Spleen (tissue), 11 donors: ENCODE data around the gene DENND1B. TPM values are rescaled to one million over a fixed set of nuclear protein-coding genes. Genes with fewer than 3 reads are reported as not detected.

Experiments
- DNase-seq: peaks from one replicate; pipeline ENCODE4 v3.0.0-alpha.2; 2020
- H3K27ac ChIP-seq, 8 donors: fragments of 200-600 bp; sonication (generic) in 7 of 8; 1 replicate in 4 of 8; 2 replicates in 4 of 8; pipeline versions ENCODE4 v1.5.0 to v1.8.0; 2016 to 2021; ENCODE audit warnings: inconsistent platforms in 4 of 8, mild to moderate bottlenecking in 4 of 8, moderate library complexity in 1 of 8
- H3K27me3 ChIP-seq, 7 donors: fragments of 200-600 bp; sonication (generic) in 6 of 7; replicated peaks in 1 of 7; 1 replicate in 4 of 7; 2 replicates in 3 of 7; pipeline versions ENCODE4 v1.5.0 to v1.8.0; 2016 to 2021; ENCODE audit warnings: inconsistent platforms in 3 of 7, mild to moderate bottlenecking in 1 of 7
- H3K36me3 ChIP-seq, 6 donors: fragments of 200-600 bp; sonication (generic) in 5 of 6; 1 replicate in 4 of 6; 2 replicates in 2 of 6; pipeline versions ENCODE4 v1.5.0 to v1.8.0; 2016 to 2021; ENCODE audit warnings: inconsistent platforms in 2 of 6
- H3K4me1 ChIP-seq, 6 donors: fragments of 200-600 bp; sonication (generic) in 5 of 6; 1 replicate in 3 of 6; 2 replicates in 3 of 6; pipeline versions ENCODE4 v1.5.0 to v1.8.0; 2016 to 2021; ENCODE audit warnings: inconsistent platforms in 3 of 6
- H3K4me3 ChIP-seq, 8 donors: fragments of 200-600 bp; sonication (generic) in 7 of 8; 1 replicate in 4 of 8; 2 replicates in 4 of 8; pipeline versions ENCODE4 v1.5.0 to v1.8.0; 2016 to 2021; ENCODE audit warnings: inconsistent platforms in 4 of 8, mild to moderate bottlenecking in 4 of 8, moderate library complexity in 2 of 8
- H3K9me3 ChIP-seq, 8 donors: fragments of 200-600 bp; sonication (generic) in 7 of 8; 1 replicate in 4 of 8; 2 replicates in 4 of 8; pipeline versions ENCODE4 v1.5.0 to v1.8.0; 2016 to 2021; ENCODE audit warnings: inconsistent platforms in 4 of 8
- POLR2A ChIP-seq, 3 donors: fragments of 450-650 bp; IDR thresholded peaks; one replicate each; pipeline ENCODE4 v1.5.1; 2017; ENCODE audit warnings: antibody characterized with exemption in 3 of 3, mild to moderate bottlenecking in 1 of 3
- POLR2AphosphoS5 ChIP-seq, 3 donors: sonication (generic); formaldehyde crosslinking; IDR thresholded peaks; one replicate each; pipeline ENCODE4 v1.5.1; 2017; ENCODE audit warnings: antibody characterized with exemption in 3 of 3
- WGBS, 5 donors: extraction: QIAGEN DNeasy Blood & Tissue Kit in 3 of 5; methylation state at CpG; one replicate each; pipeline versions ENCODE4 v1.1.5 to v1.1.7; 2013 to 2018; 5-methylcytosine and 5-hydroxymethylcytosine counted together
- intact Hi-C: fragments of 100-400 bp; cut with DNase I; formaldehyde crosslinking; loops from one replicate; pipeline ENCODE4 v1.15.0; 2023; ENCODE audit warnings: low total_unique reads
- polyA plus RNA-seq, 3 donors: library from polyadenylated mRNA; stranded (reverse); fragments of 200-250 nt; gene quantifications; one replicate each; pipeline ENCODE4 v1.2.1, GENCODE V29; 2013
- total RNA-seq, 7 donors: library from RNA; depleted of rRNA in 3 of 7; stranded (reverse); fragments of >200 nt in 3 of 7; fragmentation: NEBNext Ultra II Directional in 4 of 7; extraction: Animal tissue kit (Norgen Biotek cat#: 25700) in 4 of 7; gene quantifications; one replicate each; pipeline versions ENCODE4 v1.1.0 to v1.2.1, GENCODE V29; 2016 to 2021
- TF ChIP-seq, protein P1 (sequence below), 11 experiments: fragments of 200-600 bp in 7 of 11; fragments of 450-650 bp in 4 of 11; sonication (generic) in 4 of 11; IDR thresholded peaks in 8 of 11; conservative IDR thresholded peaks in 3 of 11; 1 replicate in 7 of 11; 2 replicates in 4 of 11; pipeline versions ENCODE4 v1.4.0 to v1.8.0; 2016 to 2021; ENCODE audit warnings: antibody characterized with exemption in 11 of 11, inconsistent platforms in 4 of 11, mild to moderate bottlenecking in 1 of 11
- donor health status: healthy with polysubstance abuse.
- donor health status: DM: no; HTN: no; CAD: no; lungs with moderate emphysema.
- donor health status: DM: no; HTN: no; CAD: no.
- donor health status: Bipolar disorder and iron deficiency.
- donor health status: healthy.
- donor health status: DM: no; HTN: no; CAD: no.
- donor health status: DM: yes; HTN: yes; CAD: no.

Gene DENND1B
- total and polyA plus RNA-seq, 10 donors = 2.8 to 31.8 (median 19.6) TPM

DNA sequence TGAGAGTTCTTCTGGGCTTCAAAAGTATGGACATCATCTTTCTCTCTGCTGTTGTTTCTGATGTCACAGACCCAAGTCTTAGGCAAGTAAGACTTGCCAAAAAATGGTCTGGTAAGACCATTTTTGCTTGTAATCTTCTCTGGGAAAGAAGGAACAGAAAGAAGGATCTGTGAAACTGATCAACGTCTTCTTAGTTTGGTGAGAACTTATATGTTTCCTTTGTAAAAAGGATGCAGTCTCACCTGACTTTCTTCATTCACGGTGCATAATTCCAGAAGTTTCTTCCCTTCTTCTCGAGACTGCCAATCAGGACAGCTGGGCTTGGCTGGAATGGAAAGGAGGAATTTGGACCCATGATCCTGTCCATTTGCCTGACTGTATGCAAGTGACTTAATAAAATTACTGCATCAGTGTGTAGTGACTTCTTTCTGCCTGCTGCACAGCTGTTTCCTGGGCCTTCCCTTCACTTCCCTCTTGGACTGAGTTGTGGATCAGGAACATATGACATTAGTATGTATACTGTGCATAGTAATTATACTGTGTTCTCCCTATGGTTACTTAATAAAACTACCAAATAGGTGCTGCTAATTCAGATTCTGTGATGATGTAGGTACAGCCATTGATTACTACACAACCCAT, 7.6 kb upstream of the DENND1B start:
- Histone ChIP-seq H3K4me1 (peaks cover 9 to 23% (median 10%) of the 10 kb centered on the region in 6 donors), H3K27ac (no peak overlapping the region), H3K36me3 (no peaks in the 10 kb centered on the region), H3K4me3 (no peak overlapping the region), H3K27me3 (no peaks in the 10 kb centered on the region), H3K9me3 (no peaks in the 10 kb centered on the region)
- no peak for DNase-seq
- 66 to 75% (median 70%) methylated on average over 3 of the region's 3 CpGs for WGBS, 5 donors
- TF ChIP-seq POLR2AphosphoS5 (IDR thresholded peaks at IDR 0.05) (no peak), POLR2A (IDR thresholded peaks at IDR 0.05) (no peak)
- TF ChIP-seq, protein P1, sequence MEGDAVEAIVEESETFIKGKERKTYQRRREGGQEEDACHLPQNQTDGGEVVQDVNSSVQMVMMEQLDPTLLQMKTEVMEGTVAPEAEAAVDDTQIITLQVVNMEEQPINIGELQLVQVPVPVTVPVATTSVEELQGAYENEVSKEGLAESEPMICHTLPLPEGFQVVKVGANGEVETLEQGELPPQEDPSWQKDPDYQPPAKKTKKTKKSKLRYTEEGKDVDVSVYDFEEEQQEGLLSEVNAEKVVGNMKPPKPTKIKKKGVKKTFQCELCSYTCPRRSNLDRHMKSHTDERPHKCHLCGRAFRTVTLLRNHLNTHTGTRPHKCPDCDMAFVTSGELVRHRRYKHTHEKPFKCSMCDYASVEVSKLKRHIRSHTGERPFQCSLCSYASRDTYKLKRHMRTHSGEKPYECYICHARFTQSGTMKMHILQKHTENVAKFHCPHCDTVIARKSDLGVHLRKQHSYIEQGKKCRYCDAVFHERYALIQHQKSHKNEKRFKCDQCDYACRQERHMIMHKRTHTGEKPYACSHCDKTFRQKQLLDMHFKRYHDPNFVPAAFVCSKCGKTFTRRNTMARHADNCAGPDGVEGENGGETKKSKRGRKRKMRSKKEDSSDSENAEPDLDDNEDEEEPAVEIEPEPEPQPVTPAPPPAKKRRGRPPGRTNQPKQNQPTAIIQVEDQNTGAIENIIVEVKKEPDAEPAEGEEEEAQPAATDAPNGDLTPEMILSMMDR (IDR thresholded peaks at IDR 0.05 in 8 of 11, conservative IDR thresholded peaks at IDR 0.05 in 3 of 11) = no peak
- intact Hi-C loops = no loop called here

DNA sequence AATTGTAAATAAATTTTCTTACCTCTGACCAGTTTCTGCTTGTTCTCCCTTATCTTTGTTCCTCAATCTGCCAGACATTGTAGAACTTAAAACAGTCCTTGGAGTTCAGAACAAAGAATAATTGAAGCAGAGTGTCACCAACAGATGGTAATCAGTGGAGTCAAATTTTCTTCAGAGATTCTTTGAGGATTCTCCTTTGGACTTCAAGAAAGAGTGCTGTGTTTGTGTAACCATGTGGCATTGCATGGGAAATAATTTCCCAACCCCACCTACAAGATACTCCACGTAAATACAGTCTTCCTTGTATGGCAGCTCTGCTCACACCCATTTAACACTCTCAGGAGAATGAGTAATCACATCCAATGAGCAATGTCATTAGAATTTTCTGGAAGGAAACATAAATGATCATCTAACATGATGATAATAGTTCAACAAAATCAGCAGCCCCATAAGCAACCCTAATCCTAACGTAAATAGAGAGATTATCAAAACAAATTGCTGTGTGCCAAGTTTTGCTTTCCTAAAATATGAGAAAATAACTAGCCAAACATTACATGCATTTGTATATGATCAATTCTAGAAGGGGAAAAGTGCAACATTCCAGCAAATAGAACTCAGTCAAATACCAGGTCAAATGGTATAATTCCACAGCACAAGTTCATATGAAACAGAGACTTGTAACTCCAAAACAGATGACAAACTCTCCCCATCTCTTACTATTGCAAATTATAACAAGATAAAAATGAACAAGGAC, 6.9 kb upstream of the DENND1B start:
- no peaks in the 10 kb centered on the region for H3K9me3 ChIP-seq
- peaks cover 9 to 30% (median 15%) of the 10 kb centered on the region in 6 donors for H3K4me1 ChIP-seq
- no peak for DNase-seq
- intact Hi-C loops = no loop called here
- H3K4me3 ChIP-seq = no peak overlapping the region
- WGBS, 5 donors = 73 to 90% (median 84%) methylated on average over 2 of the region's 2 CpGs
- no peaks in the 10 kb centered on the region for H3K36me3 ChIP-seq
- no peak overlapping the region for H3K27ac ChIP-seq
- no peaks in the 10 kb centered on the region for H3K27me3 ChIP-seq
- TF ChIP-seq POLR2A (IDR thresholded peaks at IDR 0.05) (no peak), POLR2AphosphoS5 (IDR thresholded peaks at IDR 0.05) (no peak)

DNA sequence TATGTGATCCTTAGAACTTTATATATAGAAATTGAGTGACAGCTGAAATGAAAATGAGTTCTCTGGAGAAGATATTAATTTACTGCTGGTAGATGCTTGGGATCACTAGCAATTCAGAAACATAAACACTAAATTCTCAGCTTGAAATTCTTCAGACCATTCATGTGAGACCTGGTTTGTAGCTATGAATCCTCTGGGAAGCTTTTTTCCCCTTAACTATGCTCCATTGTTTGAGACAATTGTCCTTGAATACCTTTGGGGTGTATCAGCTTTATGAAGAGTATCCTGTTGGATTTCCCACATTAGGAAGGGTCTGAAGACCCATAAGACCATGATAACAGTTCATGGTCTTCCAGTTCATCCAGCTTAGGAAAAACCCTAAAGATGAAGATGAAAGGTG, 4.6 kb upstream of the DENND1B start:
- TF ChIP-seq, protein P1 (IDR thresholded peaks at IDR 0.05 in 8 of 11, conservative IDR thresholded peaks at IDR 0.05 in 3 of 11) = no peak
- TF ChIP-seq POLR2A (IDR thresholded peaks at IDR 0.05) (no peak), POLR2AphosphoS5 (IDR thresholded peaks at IDR 0.05) (no peak)
- Histone ChIP-seq H3K4me1 (peaks cover 23 to 49% (median 31%) of the 10 kb centered on the region in 6 donors), H3K36me3 (no peaks in the 10 kb centered on the region), H3K9me3 (no peaks in the 10 kb centered on the region), H3K27me3 (no peaks in the 10 kb centered on the region), H3K27ac (no peak overlapping the region), H3K4me3 (no peak overlapping the region)
- no peak for DNase-seq
- intact Hi-C loops = no loop called here

DNA sequence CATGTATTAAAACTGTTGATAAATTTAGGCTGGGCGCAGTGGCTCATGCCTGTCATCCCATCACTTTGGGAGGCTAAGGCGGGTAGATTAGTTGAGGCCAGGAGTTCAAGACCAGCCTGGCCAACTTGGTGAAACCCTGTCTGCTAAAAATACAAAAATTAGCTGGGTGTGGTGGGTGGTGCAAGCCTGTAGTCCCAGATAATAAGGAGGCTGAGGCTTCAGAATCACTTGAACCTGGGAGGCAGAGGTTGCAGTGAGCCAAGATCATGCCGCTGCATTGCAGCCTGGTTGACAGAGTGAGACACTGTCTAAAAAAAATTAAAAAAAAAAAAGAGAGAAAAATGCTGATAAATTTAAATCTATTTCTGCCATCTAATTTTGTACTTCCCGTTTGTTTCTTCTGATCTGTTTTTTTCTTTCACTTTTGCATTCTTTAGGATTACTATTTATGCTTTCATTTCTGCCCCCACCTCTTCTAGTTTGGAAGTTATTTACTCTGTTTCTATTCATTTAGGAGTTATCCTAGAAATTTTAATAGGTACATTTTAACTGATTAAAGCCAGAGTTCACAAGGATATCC, 3.2 kb upstream of the DENND1B start:
- H3K9me3 ChIP-seq = no peaks in the 10 kb centered on the region
- H3K4me3 ChIP-seq = peak overlapping the region in 1 of 8 donors; percentile 29
- no peaks in the 10 kb centered on the region for H3K36me3 ChIP-seq
- WGBS, 5 donors = 45 to 51% (median 50%) methylated on average over 4 of the region's 4 CpGs
- no peaks in the 10 kb centered on the region for H3K27me3 ChIP-seq
- intact Hi-C loops = no loop called here
- TF ChIP-seq POLR2AphosphoS5 (IDR thresholded peaks at IDR 0.05) = no peak
- no peak for DNase-seq
- peak overlapping the region in 6 of 8 donors; percentile 31 to 68 (median 53) for H3K27ac ChIP-seq
- peaks cover 32 to 62% (median 43%) of the 10 kb centered on the region in 6 donors for H3K4me1 ChIP-seq
